Measurements from ENCODE around the gene FGF8.

DNA sequence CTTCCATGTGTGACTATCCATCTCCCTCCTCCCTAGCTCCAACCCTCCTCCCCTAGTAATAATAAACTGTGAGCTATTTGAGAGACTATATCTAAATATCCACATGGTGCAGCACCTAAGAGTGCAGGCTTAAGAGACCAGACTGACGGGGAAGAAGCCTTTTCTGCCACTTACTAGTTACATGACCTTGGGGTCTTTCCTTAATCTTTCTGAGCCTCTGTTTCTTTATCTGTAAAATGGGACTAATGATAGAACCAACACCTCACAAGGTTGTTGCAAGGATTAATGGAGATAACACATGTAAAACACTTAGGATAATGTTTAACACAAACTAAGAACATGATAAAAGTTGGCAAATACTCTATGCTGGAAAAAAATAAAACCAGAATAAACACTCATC is 43.8 kb downstream of the FGF8 start:
- TF ChIP-seq, protein P1, sequence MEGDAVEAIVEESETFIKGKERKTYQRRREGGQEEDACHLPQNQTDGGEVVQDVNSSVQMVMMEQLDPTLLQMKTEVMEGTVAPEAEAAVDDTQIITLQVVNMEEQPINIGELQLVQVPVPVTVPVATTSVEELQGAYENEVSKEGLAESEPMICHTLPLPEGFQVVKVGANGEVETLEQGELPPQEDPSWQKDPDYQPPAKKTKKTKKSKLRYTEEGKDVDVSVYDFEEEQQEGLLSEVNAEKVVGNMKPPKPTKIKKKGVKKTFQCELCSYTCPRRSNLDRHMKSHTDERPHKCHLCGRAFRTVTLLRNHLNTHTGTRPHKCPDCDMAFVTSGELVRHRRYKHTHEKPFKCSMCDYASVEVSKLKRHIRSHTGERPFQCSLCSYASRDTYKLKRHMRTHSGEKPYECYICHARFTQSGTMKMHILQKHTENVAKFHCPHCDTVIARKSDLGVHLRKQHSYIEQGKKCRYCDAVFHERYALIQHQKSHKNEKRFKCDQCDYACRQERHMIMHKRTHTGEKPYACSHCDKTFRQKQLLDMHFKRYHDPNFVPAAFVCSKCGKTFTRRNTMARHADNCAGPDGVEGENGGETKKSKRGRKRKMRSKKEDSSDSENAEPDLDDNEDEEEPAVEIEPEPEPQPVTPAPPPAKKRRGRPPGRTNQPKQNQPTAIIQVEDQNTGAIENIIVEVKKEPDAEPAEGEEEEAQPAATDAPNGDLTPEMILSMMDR (conservative IDR thresholded peaks at IDR 0.05; ENCODE audit: low read depth, low read length), result no peak
- no peak for TF ChIP-seq EZH2 (IDR thresholded peaks at IDR 0.05; ENCODE audit: borderline replicate concordance, low read depth, low read length, poor library complexity, severe bottlenecking)
